ENCODE results near the gene CCDC8. TPM values are rescaled to one million over a fixed set of nuclear protein-coding genes. Genes with fewer than 3 reads are reported as not detected.

CCDC8 gene
- polyA plus RNA-seq (2012; ENCODE audit: insufficient read depth, insufficient read length, low read depth) = not detected

- no peak for DNase-seq
- peaks cover 3% of the 10 kb centered on the region; the same call in 1 of the 2 replicates for H3K4me1 ChIP-seq
Observed at GRCh38 chr19:46413262-46414031, at the start of gene CCDC8. TSS of gene CCDC8 (minus strand) at chr19:46413564. CDS start at chr19:46412810, 754 bp downstream.

DNA sequence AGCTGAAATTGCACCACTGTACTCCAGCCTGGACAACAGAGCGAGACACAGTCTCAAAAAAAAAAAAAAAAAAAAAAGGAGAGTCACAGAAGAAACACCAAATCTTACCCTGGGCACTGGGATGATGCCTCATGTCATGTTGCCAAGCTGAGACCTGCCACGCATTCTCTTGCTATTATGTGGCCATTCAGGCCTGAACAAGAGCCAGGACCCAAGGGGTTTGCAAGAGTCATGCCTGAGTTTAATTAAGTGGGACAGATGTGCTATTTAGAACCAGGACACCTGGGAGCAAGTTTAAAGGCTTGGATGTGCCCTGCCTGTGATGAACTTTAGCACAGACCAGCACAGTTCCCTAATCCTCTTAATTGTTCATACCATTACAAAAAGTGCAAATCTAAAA, 48.2 kb upstream of the CCDC8 start:
- TF ChIP-seq, protein P1, sequence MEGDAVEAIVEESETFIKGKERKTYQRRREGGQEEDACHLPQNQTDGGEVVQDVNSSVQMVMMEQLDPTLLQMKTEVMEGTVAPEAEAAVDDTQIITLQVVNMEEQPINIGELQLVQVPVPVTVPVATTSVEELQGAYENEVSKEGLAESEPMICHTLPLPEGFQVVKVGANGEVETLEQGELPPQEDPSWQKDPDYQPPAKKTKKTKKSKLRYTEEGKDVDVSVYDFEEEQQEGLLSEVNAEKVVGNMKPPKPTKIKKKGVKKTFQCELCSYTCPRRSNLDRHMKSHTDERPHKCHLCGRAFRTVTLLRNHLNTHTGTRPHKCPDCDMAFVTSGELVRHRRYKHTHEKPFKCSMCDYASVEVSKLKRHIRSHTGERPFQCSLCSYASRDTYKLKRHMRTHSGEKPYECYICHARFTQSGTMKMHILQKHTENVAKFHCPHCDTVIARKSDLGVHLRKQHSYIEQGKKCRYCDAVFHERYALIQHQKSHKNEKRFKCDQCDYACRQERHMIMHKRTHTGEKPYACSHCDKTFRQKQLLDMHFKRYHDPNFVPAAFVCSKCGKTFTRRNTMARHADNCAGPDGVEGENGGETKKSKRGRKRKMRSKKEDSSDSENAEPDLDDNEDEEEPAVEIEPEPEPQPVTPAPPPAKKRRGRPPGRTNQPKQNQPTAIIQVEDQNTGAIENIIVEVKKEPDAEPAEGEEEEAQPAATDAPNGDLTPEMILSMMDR (IDR thresholded peaks at IDR 0.05; ENCODE audit: low read depth, low read length) = no peak
- Histone ChIP-seq H3K9me3 (no peaks in the 10 kb centered on the region), H3K4me1 (no peaks in the 10 kb centered on the region), H3K4me3 (ENCODE audit: low read depth, low read length) (no peak overlapping the region), H3K27me3 (no peaks in the 10 kb centered on the region), H3K36me3 (no peaks in the 10 kb centered on the region)
- no peak for DNase-seq

More at GRCh38 chr19:46413262-46414031, at the start of gene CCDC8:
- no peaks in the 10 kb centered on the region for H3K36me3 ChIP-seq
- TF ChIP-seq, protein P1 (IDR thresholded peaks at IDR 0.05; ENCODE audit: low read depth, low read length) = no peak
- H3K4me3 ChIP-seq (ENCODE audit: low read depth, low read length) = no peak within 1 kb of the TSS
- H3K9me3 ChIP-seq = no peaks in the 10 kb centered on the region
- no peaks in the 10 kb centered on the region for H3K27me3 ChIP-seq

GRCh38 chr19:46460981-46461380, 47.6 kb upstream of the CCDC8 start:
- Histone ChIP-seq H3K9me3 (no peaks in the 10 kb centered on the region), H3K27me3 (no peaks in the 10 kb centered on the region), H3K4me3 (ENCODE audit: low read depth, low read length) (no peak overlapping the region), H3K36me3 (no peaks in the 10 kb centered on the region), H3K4me1 (no peaks in the 10 kb centered on the region)
- TF ChIP-seq, protein P1 (IDR thresholded peaks at IDR 0.05; ENCODE audit: low read depth, low read length) = no peak
- no peak for DNase-seq

- TF ChIP-seq, protein P1 (IDR thresholded peaks at IDR 0.05; ENCODE audit: low read depth, low read length) = no peak
- H3K4me3 ChIP-seq (ENCODE audit: low read depth, low read length) = no peak overlapping the region
- no peak for DNase-seq
- H3K4me1 ChIP-seq = no peaks in the 10 kb centered on the region
- no peaks in the 10 kb centered on the region for H3K9me3 ChIP-seq
- no peaks in the 10 kb centered on the region for H3K36me3 ChIP-seq
- no peaks in the 10 kb centered on the region for H3K27me3 ChIP-seq
Observed at GRCh38 chr19:46460055-46460454, 46.7 kb upstream of the CCDC8 start.

DNA sequence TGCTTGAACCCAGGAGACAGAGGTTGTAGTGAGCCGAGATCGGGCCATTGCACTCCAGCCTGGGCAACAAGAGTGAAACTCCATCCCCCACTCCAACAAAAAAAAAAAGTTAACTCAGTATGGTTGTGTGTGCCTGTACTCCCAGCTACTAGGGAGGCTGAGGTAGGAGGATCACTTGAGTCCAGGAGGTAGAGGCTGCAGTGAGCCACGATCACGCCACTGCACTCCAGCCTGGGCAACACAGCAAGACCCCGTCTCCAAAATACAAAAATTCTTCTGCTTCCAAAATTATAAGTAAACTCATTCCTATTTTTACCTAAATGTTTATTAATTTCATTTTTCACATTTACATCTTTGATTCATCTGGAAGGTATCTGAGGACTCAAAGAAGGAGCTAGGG, 43.6 kb upstream of the CCDC8 start:
- no peak for DNase-seq
- no peaks in the 10 kb centered on the region for H3K4me1 ChIP-seq
- H3K4me3 ChIP-seq (ENCODE audit: low read depth, low read length) = no peak overlapping the region
- H3K36me3 ChIP-seq = no peaks in the 10 kb centered on the region
- H3K9me3 ChIP-seq = no peaks in the 10 kb centered on the region
- no peaks in the 10 kb centered on the region for H3K27me3 ChIP-seq
- TF ChIP-seq, protein P1 (IDR thresholded peaks at IDR 0.05; ENCODE audit: low read depth, low read length) = no peak

DNA sequence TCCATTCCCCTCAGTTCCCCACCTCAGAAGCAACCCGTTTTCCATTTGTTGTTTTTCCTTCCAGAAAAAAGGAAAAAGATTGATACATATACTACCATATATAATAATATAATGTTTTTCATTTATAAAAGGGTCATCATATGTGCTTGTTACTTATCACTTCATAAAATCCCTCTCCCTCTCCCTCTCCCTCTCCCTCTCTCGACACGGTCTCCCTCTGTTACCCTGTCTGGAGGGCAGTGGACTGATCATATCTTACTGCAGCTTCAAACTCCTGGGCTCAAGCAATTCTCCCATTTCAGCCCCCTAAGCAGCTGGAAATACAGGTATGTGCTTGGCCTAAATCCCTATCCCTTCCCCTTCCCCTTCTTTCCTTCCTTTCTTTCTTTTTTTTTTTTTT, 40.9 kb upstream of the CCDC8 start:
- no peak for DNase-seq
- H3K27me3 ChIP-seq = no peaks in the 10 kb centered on the region
- H3K4me1 ChIP-seq = no peaks in the 10 kb centered on the region
- 0 out of 2 replicates have a peak, but pooled peaks cover 2% of the 10 kb centered on the region for H3K9me3 ChIP-seq
- H3K4me3 ChIP-seq (ENCODE audit: low read depth, low read length) = peak overlapping the region; percentile 32
- H3K36me3 ChIP-seq = no peaks in the 10 kb centered on the region
- TF ChIP-seq, protein P1 (IDR thresholded peaks at IDR 0.05; ENCODE audit: low read depth, low read length) = no peak

Data from BE2C (cell line).